ENCODE measurements around the gene ST6GALNAC5. TPM values are rescaled to one million over a fixed set of nuclear protein-coding genes. Genes with fewer than 3 reads are reported as not detected.
"Not testable (repeated sequence)": the region's sequence is repeated elsewhere in the genome, so short reads cannot be mapped to it uniquely, and the experiment has no call there.

ST6GALNAC5 gene
- total RNA-seq (2013), result not detected
- not detected for polyA plus RNA-seq
- not detected in 2 replicates for polyA minus RNA-seq
- 0 to 3.4 (median 0.06) reads per million in 11 experiments for total RNA-seq

GRCh38 chr1:76867342-76868130, at the start of gene ST6GALNAC5:
TSS of gene ST6GALNAC5 (plus strand) at chr1:76867480.
- H3K79me2 ChIP-seq (ENCODE audit: insufficient read depth, low read length), result no peaks in the 10 kb centered on the region
- Mint-ChIP-seq H3K4me3 (peak within 1 kb of the TSS; percentile 62 to 91), H3K36me3 (peaks cover 0 to 1% of the 10 kb centered on the region in 2 donors), H3K27me3 (ENCODE audit: low read depth in 3 of 3) (peaks cover 58 to 84% (median 80%) of the 10 kb centered on the region in 3 donors), H3K4me1 (peaks cover 22% of the 10 kb centered on the region), H3K9me3 (peaks cover 0 to 18% (median 4%) of the 10 kb centered on the region in 7 donors), H3K27ac (no peak within 1 kb of the TSS)
- peak in 1 of 3 donors; percentile 6 for DNase-seq
- H3K9me3 ChIP-seq (replicated peaks in 1 of 2; ENCODE audit: control insufficient read depth in 1 of 2, insufficient read depth in 1 of 2, low read length in 2 of 2), result peaks cover 0 to 15% of the 10 kb centered on the region in 2 donors
- H3K27ac ChIP-seq (ENCODE audit: low read depth in 1 of 2, low read length in 2 of 2), result no peak within 1 kb of the TSS
- H2AFZ ChIP-seq (ENCODE audit: insufficient read depth, low read depth, low read length, poor library complexity, severe bottlenecking), result peak within 1 kb of the TSS; percentile 54
- intact Hi-C loops (cut with micrococcal nuclease), result no loop called here
- WGBS (ENCODE audit: insufficient coverage), result under 1% methylated on average over 22 of the region's 50 CpGs
- H3K9ac ChIP-seq (ENCODE audit: insufficient read depth, low read length, poor library complexity, severe bottlenecking), result peak within 1 kb of the TSS; percentile 23
- peak within 1 kb of the TSS; percentile 71 for H3K4me2 ChIP-seq (replicated peaks; ENCODE audit: extremely low read depth, low read length, poor library complexity, severe bottlenecking)
- H3K4me3 ChIP-seq (replicated peaks in 1 of 3; ENCODE audit: low read depth in 2 of 3, low read length in 3 of 3), result peak within 1 kb of the TSS in 2 of 3 experiments; percentile 19 to 55
- H3K36me3 ChIP-seq (replicated peaks in 1 of 2; ENCODE audit: control insufficient read depth in 1 of 2, insufficient read depth in 2 of 2, low read length in 2 of 2), result no peaks in the 10 kb centered on the region
- H3K27me3 ChIP-seq (ENCODE audit: control insufficient read depth in 2 of 2, insufficient read depth in 2 of 2, low read length in 2 of 2), result peaks cover 65 to 83% of the 10 kb centered on the region in 2 donors
- H3K4me1 ChIP-seq (ENCODE audit: control insufficient read depth in 1 of 2, insufficient read depth in 2 of 2, low read length in 2 of 2), result peaks cover 19% of the 10 kb centered on the region in 2 donors
- no peaks in the 10 kb centered on the region for H4K20me1 ChIP-seq (ENCODE audit: insufficient read depth, low read length)
- TF ChIP-seq, protein P1, sequence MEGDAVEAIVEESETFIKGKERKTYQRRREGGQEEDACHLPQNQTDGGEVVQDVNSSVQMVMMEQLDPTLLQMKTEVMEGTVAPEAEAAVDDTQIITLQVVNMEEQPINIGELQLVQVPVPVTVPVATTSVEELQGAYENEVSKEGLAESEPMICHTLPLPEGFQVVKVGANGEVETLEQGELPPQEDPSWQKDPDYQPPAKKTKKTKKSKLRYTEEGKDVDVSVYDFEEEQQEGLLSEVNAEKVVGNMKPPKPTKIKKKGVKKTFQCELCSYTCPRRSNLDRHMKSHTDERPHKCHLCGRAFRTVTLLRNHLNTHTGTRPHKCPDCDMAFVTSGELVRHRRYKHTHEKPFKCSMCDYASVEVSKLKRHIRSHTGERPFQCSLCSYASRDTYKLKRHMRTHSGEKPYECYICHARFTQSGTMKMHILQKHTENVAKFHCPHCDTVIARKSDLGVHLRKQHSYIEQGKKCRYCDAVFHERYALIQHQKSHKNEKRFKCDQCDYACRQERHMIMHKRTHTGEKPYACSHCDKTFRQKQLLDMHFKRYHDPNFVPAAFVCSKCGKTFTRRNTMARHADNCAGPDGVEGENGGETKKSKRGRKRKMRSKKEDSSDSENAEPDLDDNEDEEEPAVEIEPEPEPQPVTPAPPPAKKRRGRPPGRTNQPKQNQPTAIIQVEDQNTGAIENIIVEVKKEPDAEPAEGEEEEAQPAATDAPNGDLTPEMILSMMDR (IDR thresholded peaks at IDR 0.05), result no peak

GRCh38 chr1:76820028-76820427, 47.3 kb upstream of the ST6GALNAC5 start:
- Mint-ChIP-seq H3K9me3 (peaks cover 0 to 4% (median 2%) of the 10 kb centered on the region in 7 donors), H3K4me3 (no peak overlapping the region), H3K4me1 (no peaks in the 10 kb centered on the region), H3K36me3 (no peaks in the 10 kb centered on the region), H3K27me3 (ENCODE audit: low read depth in 3 of 3) (peaks cover 0 to 2% (median 2%) of the 10 kb centered on the region in 3 donors), H3K27ac (no peak overlapping the region)
- TF ChIP-seq, protein P1 (IDR thresholded peaks at IDR 0.05), result no peak
- Histone ChIP-seq H3K4me1 (ENCODE audit: control insufficient read depth in 1 of 2, insufficient read depth in 2 of 2, low read length in 2 of 2) (no peaks in the 10 kb centered on the region), H3K4me2 (replicated peaks; ENCODE audit: extremely low read depth, low read length, poor library complexity, severe bottlenecking) (no peak overlapping the region), H3K36me3 (replicated peaks in 1 of 2; ENCODE audit: control insufficient read depth in 1 of 2, insufficient read depth in 2 of 2, low read length in 2 of 2) (no peaks in the 10 kb centered on the region), H3K9ac (ENCODE audit: insufficient read depth, low read length, poor library complexity, severe bottlenecking) (no peak overlapping the region), H4K20me1 (ENCODE audit: insufficient read depth, low read length) (no peaks in the 10 kb centered on the region), H3K79me2 (ENCODE audit: insufficient read depth, low read length) (no peaks in the 10 kb centered on the region), H3K9me3 (replicated peaks in 1 of 2; ENCODE audit: control insufficient read depth in 1 of 2, insufficient read depth in 1 of 2, low read length in 2 of 2) (no peaks in the 10 kb centered on the region), H3K27ac (ENCODE audit: low read depth in 1 of 2, low read length in 2 of 2) (no peak overlapping the region), H2AFZ (ENCODE audit: insufficient read depth, low read depth, low read length, poor library complexity, severe bottlenecking) (no peak overlapping the region), H3K4me3 (replicated peaks in 1 of 3; ENCODE audit: low read depth in 2 of 3, low read length in 3 of 3) (no peak overlapping the region), H3K27me3 (ENCODE audit: control insufficient read depth in 2 of 2, insufficient read depth in 2 of 2, low read length in 2 of 2) (no peaks in the 10 kb centered on the region)
- 100% methylated on average over 1 of the region's 2 CpGs for WGBS (ENCODE audit: insufficient coverage)
- intact Hi-C loops (cut with micrococcal nuclease), result no loop called here
- no peak for DNase-seq

DNA sequence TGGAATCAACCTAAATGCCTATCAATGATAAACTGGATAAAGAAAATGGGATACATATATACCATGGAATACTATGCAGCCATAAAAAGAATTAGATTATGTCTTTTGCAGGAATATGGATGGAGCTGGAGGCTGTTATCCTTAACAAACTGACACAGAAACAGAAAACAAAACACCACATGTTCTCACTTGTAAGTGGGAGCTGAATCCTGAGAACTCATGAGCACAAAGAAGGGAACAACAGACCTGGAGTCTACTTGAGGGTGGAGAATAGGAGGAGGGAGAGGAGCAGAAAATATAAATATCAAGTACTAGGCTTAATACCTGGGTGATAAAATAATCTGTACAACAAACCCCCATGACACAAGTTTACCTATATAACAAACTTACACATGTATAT, 44.3 kb upstream of the ST6GALNAC5 start:
- H3K27me3 Mint-ChIP-seq (ENCODE audit: low read depth in 3 of 3); H3K4me3 Mint-ChIP-seq; H3K79me2 ChIP-seq (ENCODE audit: insufficient read depth, low read length); H3K4me2 ChIP-seq (replicated peaks; ENCODE audit: extremely low read depth, low read length, poor library complexity, severe bottlenecking); intact Hi-C loops (cut with micrococcal nuclease); H3K27ac ChIP-seq (ENCODE audit: low read depth in 1 of 2, low read length in 2 of 2); H3K4me1 ChIP-seq (ENCODE audit: control insufficient read depth in 1 of 2, insufficient read depth in 2 of 2, low read length in 2 of 2); H3K4me1 Mint-ChIP-seq; DNase-seq; H3K27me3 ChIP-seq (ENCODE audit: control insufficient read depth in 2 of 2, insufficient read depth in 2 of 2, low read length in 2 of 2); H3K36me3 Mint-ChIP-seq; H3K9ac ChIP-seq (ENCODE audit: insufficient read depth, low read length, poor library complexity, severe bottlenecking); H3K4me3 ChIP-seq (replicated peaks in 1 of 3; ENCODE audit: low read depth in 2 of 3, low read length in 3 of 3); H3K9me3 ChIP-seq (replicated peaks in 1 of 2; ENCODE audit: control insufficient read depth in 1 of 2, insufficient read depth in 1 of 2, low read length in 2 of 2); H3K9me3 Mint-ChIP-seq; H4K20me1 ChIP-seq (ENCODE audit: insufficient read depth, low read length); H2AFZ ChIP-seq (ENCODE audit: insufficient read depth, low read depth, low read length, poor library complexity, severe bottlenecking); H3K36me3 ChIP-seq (replicated peaks in 1 of 2; ENCODE audit: control insufficient read depth in 1 of 2, insufficient read depth in 2 of 2, low read length in 2 of 2): not testable (repeated sequence)
- peak overlapping the region in 1 of 7 donors; percentile 2 for H3K27ac Mint-ChIP-seq
